B cell (primary cell): ENCODE measurements around the gene TMEM185B. TPM values are rescaled to one million over a fixed set of nuclear protein-coding genes. Genes with fewer than 3 reads are reported as not detected.
A peak's percentile ranks its signal among the peaks of the same experiment; 100 is the strongest.

Source experiments
- ATAC-seq: fragments of 200-7000 bp; cut with Tn5 transposase; one replicate; pipeline ENCODE4 v1.10.0; 2021; ENCODE audit warnings: low read depth, mild to moderate bottlenecking, moderate number of reproducible peaks, moderate library complexity
- CTCF ChIA-PET: fragments of 350-600 bp; sonication (Branson Sonifier 250); formaldehyde crosslinking; loops from one replicate; lab custom pipeline; 2021; ENCODE audit warnings: antibody characterized with exemption, inconsistent platforms; lab: Charles Lee
- POLR2A ChIA-PET: fragments of 350-600 bp; sonication (Branson Sonifier 250); formaldehyde crosslinking; loops from one replicate; lab custom pipeline; 2021; ENCODE audit warnings: antibody characterized with exemption; lab: Charles Lee
- DNase-seq: peaks from one replicate; pipeline ENCODE4 v3.0.0; 2013
- H2AFZ ChIP-seq: 2 replicates; pipeline ENCODE4 v1.6.1; 2012; ENCODE audit warnings: mild to moderate bottlenecking, low read depth, low read length; ENCODE audit not compliant: insufficient read depth, poor library complexity, severe bottlenecking
- H3K27ac ChIP-seq, 2 donors: 1 replicate in 1 of 2; 2 replicates in 1 of 2; pipeline ENCODE4 v1.5.1; 2012 to 2013; ENCODE audit warnings: low read length in 2 of 2, mild to moderate bottlenecking in 2 of 2, moderate library complexity in 1 of 2
- H3K27me3 ChIP-seq, 4 experiments: fragments of 200-600 bp in 1 of 4; sonication (generic) in 1 of 4; replicated peaks in 1 of 4; 1 replicate in 2 of 4; 2 replicates in 2 of 4; pipeline versions ENCODE4 v1.6.1 to v1.7.0; 2013 to 2016; ENCODE audit warnings: low read length in 3 of 4, mild to moderate bottlenecking in 2 of 4, mixed read lengths in 1 of 4, moderate library complexity in 1 of 4; ENCODE audit not compliant: insufficient read depth in 4 of 4, control insufficient read depth in 3 of 4; ENCODE audit errors: control extremely low read depth in 1 of 4
- H3K36me3 ChIP-seq, 2 experiments: replicated peaks in 1 of 2; 1 replicate in 1 of 2; 2 replicates in 1 of 2; pipeline versions ENCODE4 v1.6.1 to v1.7.1; 2013; ENCODE audit warnings: low read length in 1 of 2; ENCODE audit not compliant: insufficient read depth in 2 of 2, control insufficient read depth in 1 of 2; ENCODE audit errors: control extremely low read depth in 1 of 2, extremely low read depth in 1 of 2
- H3K4me1 ChIP-seq, 2 donors: fragments of 200-600 bp in 1 of 2; sonication (generic) in 1 of 2; 1 replicate in 1 of 2; 2 replicates in 1 of 2; pipeline versions ENCODE4 v1.5.1 to v1.6.1; 2013 to 2017; ENCODE audit warnings: low read length in 2 of 2; ENCODE audit not compliant: control insufficient read depth in 2 of 2, insufficient read depth in 2 of 2
- H3K4me2 ChIP-seq: replicated peaks from 2 replicates; pipeline ENCODE3; 2012; ENCODE audit warnings: mild to moderate bottlenecking, low read depth, low read length; ENCODE audit not compliant: poor library complexity, severe bottlenecking
- H3K4me3 ChIP-seq, 5 experiments: fragments of 200-600 bp in 1 of 5; sonication (generic) in 1 of 5; 1 replicate in 3 of 5; 2 replicates in 2 of 5; pipeline versions ENCODE4 v1.5.1 to v1.7.0; 2011 to 2016; ENCODE audit warnings: low read length in 4 of 5, mild to moderate bottlenecking in 4 of 5, low read depth in 2 of 5, control low read depth in 1 of 5, moderate library complexity in 1 of 5; ENCODE audit not compliant: insufficient read depth in 1 of 5; ENCODE audit errors: control extremely low read depth in 1 of 5, extremely low read depth in 1 of 5
- H3K79me2 ChIP-seq: fragments of 200-600 bp; sonication (generic); one replicate; pipeline ENCODE4 v1.6.0; 2016; ENCODE audit warnings: low read length; ENCODE audit not compliant: control insufficient read depth, insufficient read depth
- H3K9ac ChIP-seq: fragments of 200-600 bp; sonication (generic); 2 replicates; pipeline ENCODE4 v1.6.1; 2017; ENCODE audit warnings: mild to moderate bottlenecking, low read length, moderate library complexity
- H3K9me3 ChIP-seq, 3 donors: one replicate each; pipeline versions ENCODE4 v1.6.1 to v1.7.1; 2013; ENCODE audit warnings: low read length in 2 of 3; ENCODE audit not compliant: control insufficient read depth in 2 of 3, insufficient read depth in 1 of 3; ENCODE audit errors: control extremely low read depth in 1 of 3
- H4K20me1 ChIP-seq: 2 replicates; pipeline ENCODE4 v1.6.0; 2012; ENCODE audit warnings: mild to moderate bottlenecking, low read length; ENCODE audit not compliant: insufficient read depth, control insufficient read depth, poor library complexity, severe bottlenecking
- H3K27ac Mint-ChIP-seq: one replicate; pipeline ENCODE4 v1.8.0; 2021; ENCODE audit warnings: mixed read lengths
- H3K27me3 Mint-ChIP-seq: one replicate; pipeline ENCODE4 v1.8.0; 2021; ENCODE audit warnings: mixed read lengths
- H3K4me1 Mint-ChIP-seq: one replicate; pipeline ENCODE4 v1.8.0; 2021; ENCODE audit warnings: mixed read lengths
- H3K4me3 Mint-ChIP-seq: one replicate; pipeline ENCODE4 v1.8.0; 2021; ENCODE audit warnings: mixed read lengths
- H3K9me3 Mint-ChIP-seq: one replicate; pipeline ENCODE4 v1.8.0; 2022; ENCODE audit warnings: mixed read lengths; ENCODE audit not compliant: insufficient read depth
- CTCF ChIP-seq: fragments of 200-600 bp; IDR thresholded peaks from one replicate; pipeline ENCODE4 v1.8.0; 2022; ENCODE audit warnings: antibody characterized with exemption, mild to moderate bottlenecking
- EZH2 ChIP-seq: IDR thresholded peaks from 2 replicates; pipeline ENCODE4 v1.6.1; 2012; ENCODE audit warnings: borderline replicate concordance, low read depth, mild to moderate bottlenecking, moderate library complexity, low read length; ENCODE audit not compliant: insufficient read depth, poor library complexity, severe bottlenecking
- WGBS: methylation state at CpG from one replicate; pipeline ENCODE4 v1.1.5; 2013; ENCODE audit warnings: missing lambda C conversion rate; ENCODE audit not compliant: insufficient coverage; 5-methylcytosine and 5-hydroxymethylcytosine counted together
- intact Hi-C: fragments of 100-400 bp; cut with micrococcal nuclease; formaldehyde crosslinking; loops from one replicate; pipeline ENCODE4 v1.10.0; 2022
- polyA plus RNA-seq: library from polyadenylated mRNA; depleted of rRNA; stranded (reverse); fragments of >200 nt; gene quantifications from 2 replicates; pipeline ENCODE4 v1.2.3, GENCODE V29; 2012
- total RNA-seq, 2 donors: library from RNA; stranded (reverse); fragments of 120-200 nt in 1 of 2; gene quantifications; 1 replicate in 1 of 2; 2 replicates in 1 of 2; pipeline versions ENCODE4 v1.2.3 to v1.2.4, GENCODE V29; 2013 to 2022

The TMEM185B gene
- total and polyA plus RNA-seq, 2 donors (not counting 1 experiment from before 2014, with no cell fraction given), result 29.6 to 36.4 TPM

GRCh38 chr2:120256651-120257000, 33.4 kb upstream of the TMEM185B start:
- ChIA-PET CTCF (interaction anchor here (1.0 to 1.6 kb wide), 4 partner anchors 25 to 80 kb away, joined by 3 to 14 read pairs (median 6); no protein-coding TSS in a partner anchor), POLR2A (no interaction called here)
- no peak overlapping the region for H3K27ac ChIP-seq
- H3K4me2 ChIP-seq, result no peak overlapping the region
- peaks cover 0 to 3% of the 10 kb centered on the region in 2 experiments for H3K36me3 ChIP-seq
- no peak overlapping the region for H3K4me3 ChIP-seq
- DNase-seq (no peak), ATAC-seq (no peak)
- Mint-ChIP-seq H3K27me3 (no peaks in the 10 kb centered on the region), H3K4me1 (peaks cover 62% of the 10 kb centered on the region), H3K9me3 (peaks cover 4% of the 10 kb centered on the region), H3K4me3 (no peak overlapping the region), H3K27ac (no peak overlapping the region)
- H3K4me1 ChIP-seq, result peaks cover 48 to 63% of the 10 kb centered on the region in 2 donors
- no peak overlapping the region for H3K9ac ChIP-seq
- H4K20me1 ChIP-seq, result peaks cover 31% of the 10 kb centered on the region
- no peak for TF ChIP-seq EZH2
- H3K27me3 ChIP-seq, result no peaks in the 10 kb centered on the region
- WGBS, result no CpG with 5 or more reads among the region's 1 CpG
- peaks cover 0 to 18% (median 7%) of the 10 kb centered on the region in 3 donors for H3K9me3 ChIP-seq
- peaks cover 84% of the 10 kb centered on the region for H3K79me2 ChIP-seq
- intact Hi-C loops, result no loop called here
- no peak overlapping the region for H2AFZ ChIP-seq

DNA sequence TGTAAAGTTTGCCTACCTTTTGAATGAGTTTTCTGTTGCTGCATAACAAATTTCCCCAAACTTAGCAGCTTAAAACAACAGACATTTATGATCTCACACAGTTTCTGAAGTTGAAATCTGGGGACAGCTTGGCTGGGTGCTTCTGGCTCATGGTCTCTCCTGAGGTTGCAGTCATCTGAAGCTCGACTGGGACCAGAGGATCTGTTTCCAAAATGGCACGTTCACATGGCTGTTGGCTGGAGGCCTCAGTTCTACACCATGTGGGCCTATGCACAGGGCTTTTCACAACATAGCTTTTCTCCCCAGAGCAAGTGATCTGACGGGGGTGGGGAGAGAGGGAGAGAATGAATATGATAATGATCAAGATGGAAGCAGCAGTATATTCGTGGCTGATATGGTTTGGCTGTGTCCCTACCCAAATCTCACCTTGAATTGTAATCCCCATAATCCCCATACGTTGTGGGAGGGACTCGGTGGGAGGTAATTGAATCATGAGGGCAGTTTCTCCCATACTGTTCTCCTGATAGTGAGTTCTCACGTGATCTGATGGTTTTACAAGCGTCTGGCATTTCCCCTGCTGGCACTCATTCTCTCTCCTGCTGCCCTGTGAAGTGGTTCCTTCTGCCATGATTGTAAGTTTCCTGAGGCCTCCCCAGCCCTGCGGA, 32.9 kb upstream of the TMEM185B start:
- ATAC-seq, result no peak
- H3K4me3 ChIP-seq, result no peak overlapping the region

More for the DNA sequence above, 32.9 kb upstream of the TMEM185B start:
- H3K79me2 ChIP-seq, result peaks cover 83% of the 10 kb centered on the region
- Mint-ChIP-seq H3K9me3 (peaks cover 4% of the 10 kb centered on the region), H3K4me1 (peaks cover 65% of the 10 kb centered on the region), H3K4me3 (no peak overlapping the region), H3K27me3 (no peaks in the 10 kb centered on the region), H3K27ac (peak overlapping the region; percentile 1)
- no peak overlapping the region for H2AFZ ChIP-seq
- H3K27me3 ChIP-seq, result no peaks in the 10 kb centered on the region
- H3K4me1 ChIP-seq, result peaks cover 48 to 62% of the 10 kb centered on the region in 2 donors
- no peak overlapping the region for H3K27ac ChIP-seq
- CTCF ChIA-PET, result interaction anchor here (1.0 to 4.3 kb wide), 4 partner anchors 24 to 81 kb away, joined by 3 to 29 read pairs (median 11); no protein-coding TSS in a partner anchor
- TF ChIP-seq CTCF, result no peak
- no peak for TF ChIP-seq EZH2
- peaks cover 0 to 18% (median 7%) of the 10 kb centered on the region in 3 donors for H3K9me3 ChIP-seq
- WGBS, result 62% methylated on average over 5 of the region's 9 CpGs
- no peak for DNase-seq
- peaks cover 26% of the 10 kb centered on the region for H4K20me1 ChIP-seq
- no peak overlapping the region for H3K9ac ChIP-seq
- intact Hi-C loops, result no loop called here
- peaks cover 0 to 3% of the 10 kb centered on the region in 2 experiments for H3K36me3 ChIP-seq
- POLR2A ChIA-PET, result no interaction called here
- no peak overlapping the region for H3K4me2 ChIP-seq
